Uterus (tissue), 2 donors: ENCODE results near the gene SCAP.

Source experiments
- POLR2A ChIP-seq, 2 donors: fragments of 450-650 bp; IDR thresholded peaks; one replicate each; pipeline ENCODE4 v1.6.1; 2016; ENCODE audit warnings: antibody characterized with exemption in 2 of 2, mild to moderate bottlenecking in 1 of 2, moderate library complexity in 1 of 2
- TF ChIP-seq, protein P1 (sequence below), 4 experiments: fragments of 200-600 bp in 2 of 4; fragments of 450-650 bp in 2 of 4; sonication (generic) in 2 of 4; IDR thresholded peaks; one replicate each; pipeline ENCODE4 v1.5.1; 2016 to 2019; ENCODE audit warnings: antibody characterized with exemption in 4 of 4, mild to moderate bottlenecking in 2 of 4, moderate library complexity in 1 of 4

DNA sequence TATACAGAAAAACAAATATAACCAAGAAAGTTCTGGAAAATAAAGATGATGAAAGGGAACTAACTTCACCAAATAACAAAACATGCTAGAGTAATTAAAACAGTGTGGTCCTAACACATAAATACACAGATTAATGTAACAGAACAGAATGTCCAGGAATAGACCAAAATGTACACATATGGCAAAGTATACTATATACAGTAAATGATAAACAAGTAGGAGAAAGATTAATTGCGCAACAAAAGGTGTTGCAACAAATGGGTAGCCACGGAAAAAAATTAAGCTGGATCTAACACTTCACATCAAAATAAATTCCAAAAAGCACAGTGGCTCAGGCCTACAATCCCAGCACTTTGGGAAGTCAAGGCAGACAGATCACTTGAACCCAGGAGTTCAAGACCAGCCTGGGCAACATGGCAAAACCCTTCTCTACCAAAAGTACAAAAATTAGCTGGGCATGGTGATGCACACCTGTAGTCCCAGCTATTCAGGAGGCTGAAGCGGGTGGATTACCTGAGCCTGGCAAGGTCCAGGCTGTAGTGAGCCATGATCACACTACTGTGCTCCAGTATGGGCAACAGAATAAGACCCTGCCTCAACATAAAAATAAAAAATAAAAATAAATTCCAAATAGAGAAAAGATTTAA is 19.8 kb downstream of the SCAP start:
- TF ChIP-seq, protein P1, sequence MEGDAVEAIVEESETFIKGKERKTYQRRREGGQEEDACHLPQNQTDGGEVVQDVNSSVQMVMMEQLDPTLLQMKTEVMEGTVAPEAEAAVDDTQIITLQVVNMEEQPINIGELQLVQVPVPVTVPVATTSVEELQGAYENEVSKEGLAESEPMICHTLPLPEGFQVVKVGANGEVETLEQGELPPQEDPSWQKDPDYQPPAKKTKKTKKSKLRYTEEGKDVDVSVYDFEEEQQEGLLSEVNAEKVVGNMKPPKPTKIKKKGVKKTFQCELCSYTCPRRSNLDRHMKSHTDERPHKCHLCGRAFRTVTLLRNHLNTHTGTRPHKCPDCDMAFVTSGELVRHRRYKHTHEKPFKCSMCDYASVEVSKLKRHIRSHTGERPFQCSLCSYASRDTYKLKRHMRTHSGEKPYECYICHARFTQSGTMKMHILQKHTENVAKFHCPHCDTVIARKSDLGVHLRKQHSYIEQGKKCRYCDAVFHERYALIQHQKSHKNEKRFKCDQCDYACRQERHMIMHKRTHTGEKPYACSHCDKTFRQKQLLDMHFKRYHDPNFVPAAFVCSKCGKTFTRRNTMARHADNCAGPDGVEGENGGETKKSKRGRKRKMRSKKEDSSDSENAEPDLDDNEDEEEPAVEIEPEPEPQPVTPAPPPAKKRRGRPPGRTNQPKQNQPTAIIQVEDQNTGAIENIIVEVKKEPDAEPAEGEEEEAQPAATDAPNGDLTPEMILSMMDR (IDR thresholded peaks at IDR 0.05): no peak
- no peak for TF ChIP-seq POLR2A (IDR thresholded peaks at IDR 0.05)
